NK-92 (cell line): ENCODE measurements around the gene CBLN1.

Experiments used
- DNase-seq: peaks from one replicate; lab custom pipeline; 2025; ENCODE audit not compliant: unreplicated experiment; lab: John Stamatoyannopoulos, UW

CBLN1 gene

DNA sequence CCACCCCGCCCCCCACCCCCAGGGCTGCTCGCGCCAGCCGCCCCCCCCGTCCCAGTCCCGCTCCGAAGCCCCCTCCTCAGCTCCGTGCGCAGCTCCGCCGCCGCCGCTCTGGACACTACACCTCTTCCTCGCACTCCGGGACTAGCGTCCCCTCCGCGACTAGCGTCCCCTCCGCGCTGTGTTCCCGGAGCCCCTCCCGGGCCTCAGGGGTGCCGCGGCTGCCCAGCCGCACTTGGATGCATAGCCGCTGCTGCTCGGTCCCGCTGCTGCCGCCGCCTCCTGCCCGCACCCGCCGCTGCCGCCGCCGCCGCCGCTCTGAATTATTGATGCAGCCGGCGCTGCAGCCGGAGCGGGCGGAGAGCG is at the start of gene CBLN1:
CBLN1 (minus strand) TSS at position 359 of the 363 bp plus-strand sequence. CDS start 373 bp downstream, outside the sequence.
- no peak for DNase-seq

DNA sequence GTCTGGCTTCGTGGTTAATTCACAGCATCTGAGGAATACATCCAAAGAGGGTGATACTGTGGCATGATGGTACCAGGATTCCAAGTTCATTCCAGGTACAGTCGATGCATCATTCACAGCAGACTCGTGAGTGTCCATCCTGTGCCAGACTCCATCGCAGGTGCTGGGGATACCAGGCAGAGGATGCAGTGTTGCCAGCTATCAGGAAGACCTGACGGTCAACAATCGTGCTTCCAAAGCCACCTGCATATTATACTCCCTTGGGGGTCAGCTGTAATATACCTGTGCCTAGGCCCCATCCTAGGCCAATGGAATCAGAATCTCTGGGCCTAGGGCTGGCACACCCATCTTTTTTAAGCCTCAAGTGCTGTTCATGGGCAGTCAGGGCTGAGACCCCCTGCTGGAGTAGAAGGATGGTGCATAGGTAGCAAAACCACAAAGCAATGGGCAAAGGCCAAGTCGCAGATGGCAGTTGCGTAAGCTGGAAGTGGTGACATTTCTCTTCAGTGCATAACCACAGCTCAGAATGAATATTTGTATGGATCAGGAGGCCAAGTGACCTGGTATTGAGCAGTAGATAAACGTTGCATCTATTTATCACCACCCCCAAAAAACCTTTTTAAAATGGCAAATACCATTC is 49.0 kb upstream of the CBLN1 start:
- no peak for DNase-seq

DNA sequence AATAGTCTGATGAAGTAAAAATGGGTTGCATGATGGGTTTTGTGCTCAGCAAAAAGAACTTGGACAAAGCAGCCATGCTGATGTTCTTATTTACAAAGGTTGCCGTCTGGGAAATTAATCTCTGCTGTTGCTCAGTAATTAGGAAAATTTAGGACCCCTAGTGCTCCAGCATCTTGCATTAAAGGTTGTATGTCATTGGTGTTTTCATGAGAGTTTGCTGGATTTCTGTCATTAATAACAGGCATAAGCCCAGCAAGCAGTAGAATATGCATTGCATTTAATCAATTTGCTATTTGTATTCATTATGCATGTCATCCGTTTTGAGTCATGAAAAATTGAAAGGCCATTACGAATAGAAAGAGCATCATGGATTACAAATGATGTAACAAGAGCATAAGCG is 46.7 kb upstream of the CBLN1 start:
- DNase-seq, result no peak

DNA sequence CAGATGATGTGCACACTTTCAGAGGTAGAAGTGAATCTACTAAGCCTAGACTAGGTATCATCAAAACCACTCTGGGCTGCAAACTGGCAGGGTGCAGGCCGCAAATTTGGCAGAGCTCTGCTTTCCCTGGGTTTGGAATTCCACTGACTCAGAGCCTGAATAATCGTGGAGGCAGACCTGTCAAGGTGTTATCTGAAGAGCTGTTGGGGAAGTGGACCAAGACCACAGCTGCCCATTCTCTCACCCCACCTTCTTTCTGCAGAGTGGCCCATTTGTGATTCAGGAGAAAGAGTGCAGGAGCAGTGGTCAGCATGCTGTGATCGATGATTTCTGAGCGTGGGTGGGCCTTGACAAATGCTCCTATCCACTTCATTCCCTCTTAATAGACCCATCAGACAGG is 45.8 kb upstream of the CBLN1 start:
- no peak for DNase-seq

DNA sequence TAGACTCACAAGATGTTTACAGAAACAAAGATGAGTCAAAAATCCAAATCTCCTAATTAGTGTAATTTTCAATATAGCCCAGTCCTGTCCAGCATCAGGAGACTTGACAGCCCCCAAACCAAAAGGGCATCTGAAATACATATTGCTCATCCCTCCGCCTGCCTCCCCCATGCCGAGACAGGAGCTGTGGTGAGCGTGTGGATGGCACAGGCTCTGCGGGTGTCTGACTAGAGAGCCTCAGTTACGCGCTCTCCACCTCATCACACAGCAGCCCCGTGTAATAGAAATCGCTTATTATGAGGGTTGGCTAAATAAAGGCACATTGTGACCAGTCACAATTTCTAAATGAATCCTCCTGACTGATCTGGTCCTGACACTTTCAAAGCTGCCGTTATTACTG is 43.1 kb upstream of the CBLN1 start:
- no peak for DNase-seq

DNA sequence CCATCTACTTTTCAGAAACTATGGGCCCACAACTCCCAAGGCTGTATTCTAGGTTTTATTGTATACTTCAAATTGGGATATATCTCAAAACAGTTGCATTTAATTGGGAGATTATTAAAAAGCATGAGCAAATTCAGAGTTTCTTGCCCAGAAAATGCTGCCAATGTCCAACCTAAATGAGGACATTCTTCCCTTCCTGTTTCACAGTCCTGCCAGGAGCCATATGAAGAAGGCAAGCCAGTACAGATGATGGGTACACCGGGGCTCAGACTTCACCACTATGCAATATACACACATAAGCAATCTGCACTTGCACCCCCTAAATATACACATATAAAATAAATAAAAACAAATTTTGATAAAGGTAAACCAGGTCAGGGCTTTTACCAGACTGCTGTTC is 34.0 kb upstream of the CBLN1 start:
- DNase-seq, result no peak

DNA sequence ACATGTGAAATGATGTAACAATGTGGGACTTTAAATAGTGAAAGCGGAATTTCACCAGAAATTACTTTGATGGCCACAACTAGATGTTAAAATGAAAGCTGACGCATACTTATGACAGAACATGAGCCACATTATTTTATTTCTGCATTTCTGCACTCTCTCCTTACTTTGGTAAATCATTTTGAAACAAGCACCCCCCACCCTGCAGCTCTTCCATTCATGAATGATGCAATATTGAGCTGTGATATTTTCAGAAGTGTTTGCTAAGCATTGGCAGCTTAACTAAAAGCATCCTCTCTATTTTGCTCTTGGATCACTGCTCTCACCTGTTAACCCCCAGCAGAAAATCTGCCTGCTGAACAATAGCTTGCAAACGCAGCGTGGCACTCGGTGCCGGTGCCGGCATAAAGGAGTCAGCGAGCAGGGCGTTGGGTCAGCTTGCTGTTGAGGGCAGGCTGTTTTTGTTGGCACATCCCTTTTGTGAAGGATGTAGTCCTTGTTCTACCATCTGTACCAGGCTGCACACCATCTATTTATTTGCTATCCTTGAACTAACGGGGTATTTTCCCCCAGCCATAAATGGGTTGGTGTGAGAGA is 30.8 kb upstream of the CBLN1 start:
- DNase-seq, result no peak

DNA sequence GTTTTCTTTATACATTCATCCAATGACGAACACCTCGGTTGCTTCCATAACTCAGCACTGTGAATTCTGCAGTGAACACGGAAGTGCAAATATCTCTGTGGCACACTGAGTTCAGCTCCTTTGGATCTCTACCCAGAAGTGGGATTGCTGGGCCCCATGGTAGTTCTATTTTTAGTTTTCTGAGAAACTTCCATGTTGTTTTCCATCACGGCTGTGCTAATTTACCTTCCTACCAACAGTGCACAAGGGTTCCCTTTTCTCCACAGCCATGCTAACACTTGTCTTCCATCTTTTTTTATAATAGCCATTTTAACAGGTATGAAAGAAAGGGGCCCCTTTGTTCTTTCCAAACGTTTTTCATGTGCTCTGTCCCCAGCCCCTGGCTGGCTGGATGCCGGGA is 30.2 kb upstream of the CBLN1 start:
- DNase-seq, result no peak

DNA sequence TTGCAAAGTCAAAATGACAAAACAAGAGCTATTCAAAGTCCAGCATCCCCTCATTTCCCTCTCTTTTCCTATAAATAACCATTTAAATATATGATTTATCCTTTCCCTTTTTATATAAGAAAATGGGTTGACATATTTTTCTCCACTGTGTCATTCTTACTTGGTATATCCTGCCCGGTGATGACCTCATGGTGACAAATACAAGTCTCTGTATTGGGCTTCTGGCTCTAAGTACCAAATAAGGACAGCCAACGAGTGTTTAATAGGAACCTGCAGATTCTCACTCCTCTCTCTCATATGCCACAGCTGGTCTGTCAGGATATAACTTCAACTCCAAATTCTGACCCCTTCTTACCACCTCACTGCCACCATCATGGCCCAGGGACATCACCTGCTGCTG is 25.5 kb upstream of the CBLN1 start:
- no peak for DNase-seq

DNA sequence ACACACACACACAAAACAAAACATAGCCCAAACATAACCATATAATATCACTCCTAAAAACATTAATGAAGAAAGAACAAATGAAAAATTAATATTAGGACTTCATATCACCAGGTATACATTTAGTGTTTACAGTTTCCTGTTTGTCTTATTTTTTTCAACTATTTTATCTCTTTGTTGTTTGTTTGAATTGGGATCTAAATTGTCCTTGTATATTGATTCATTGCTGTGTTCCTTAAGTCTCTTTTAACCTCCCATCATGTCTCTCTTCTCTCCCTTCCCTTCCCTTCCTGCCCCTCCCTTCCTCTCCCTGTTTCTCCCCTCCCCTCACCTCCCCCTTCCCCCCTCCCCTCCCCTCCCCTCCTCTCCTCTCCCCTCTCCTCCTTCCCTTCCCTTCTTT is 23.8 kb upstream of the CBLN1 start:
- no peak for DNase-seq

DNA sequence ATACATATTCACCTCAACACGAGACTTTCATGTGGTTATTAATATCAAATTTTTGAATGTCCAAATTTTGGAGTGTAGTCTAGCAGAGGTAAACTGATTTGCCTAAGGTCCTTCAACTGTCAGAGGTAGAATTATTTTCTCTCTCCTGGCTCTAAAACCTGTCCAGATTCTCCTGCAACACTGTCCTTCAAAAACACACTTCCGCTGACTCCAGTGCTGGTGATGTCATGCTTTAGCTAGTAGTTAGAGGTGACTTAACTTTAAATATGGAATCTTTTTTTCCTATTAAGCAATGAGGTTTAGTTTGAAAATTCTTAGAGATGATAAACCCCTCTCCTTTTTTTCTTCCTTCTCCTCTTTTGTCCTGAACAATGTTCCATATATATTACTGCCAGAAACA is 10.8 kb upstream of the CBLN1 start:
- DNase-seq, result no peak

DNA sequence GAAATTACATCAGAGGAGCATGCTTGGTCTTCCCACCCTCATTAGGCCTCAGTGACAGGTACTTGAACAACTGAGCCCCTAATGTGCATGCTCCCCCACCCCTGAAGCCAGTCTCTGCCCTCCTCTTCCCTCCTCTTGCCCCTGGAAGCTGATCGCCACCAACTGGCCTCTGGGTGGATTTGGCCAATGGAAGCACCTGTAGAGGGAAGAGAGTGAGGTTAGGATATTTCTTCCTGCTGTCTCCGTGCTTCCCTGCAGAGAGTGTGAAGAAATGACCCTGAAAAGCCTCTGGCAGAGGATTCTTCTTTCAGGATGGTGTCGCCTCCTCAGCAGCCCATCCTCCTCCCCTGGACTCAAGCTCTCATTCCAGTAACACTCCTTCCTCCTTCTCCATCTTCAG is 5.9 kb upstream of the CBLN1 start:
- no peak for DNase-seq

DNA sequence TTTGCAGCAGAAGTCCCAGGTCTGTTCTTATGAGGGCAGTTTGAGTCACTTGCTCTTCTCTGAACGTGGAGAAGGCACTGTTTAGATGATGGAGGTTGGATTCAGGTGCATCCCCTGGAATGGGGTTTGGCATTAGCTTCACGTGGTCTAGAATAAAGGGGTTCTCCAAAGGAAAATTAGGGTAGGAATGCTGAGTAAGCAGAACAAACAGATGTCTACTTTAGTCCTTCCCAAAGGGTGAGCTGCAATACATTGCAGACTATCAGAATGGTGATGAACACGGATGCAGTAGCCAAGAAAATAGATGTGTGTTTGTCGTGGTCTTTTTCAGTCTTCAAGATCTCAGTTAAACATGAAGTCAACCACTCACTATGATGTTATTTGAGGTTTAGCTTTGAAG is 3.3 kb upstream of the CBLN1 start:
- DNase-seq, result no peak

DNA sequence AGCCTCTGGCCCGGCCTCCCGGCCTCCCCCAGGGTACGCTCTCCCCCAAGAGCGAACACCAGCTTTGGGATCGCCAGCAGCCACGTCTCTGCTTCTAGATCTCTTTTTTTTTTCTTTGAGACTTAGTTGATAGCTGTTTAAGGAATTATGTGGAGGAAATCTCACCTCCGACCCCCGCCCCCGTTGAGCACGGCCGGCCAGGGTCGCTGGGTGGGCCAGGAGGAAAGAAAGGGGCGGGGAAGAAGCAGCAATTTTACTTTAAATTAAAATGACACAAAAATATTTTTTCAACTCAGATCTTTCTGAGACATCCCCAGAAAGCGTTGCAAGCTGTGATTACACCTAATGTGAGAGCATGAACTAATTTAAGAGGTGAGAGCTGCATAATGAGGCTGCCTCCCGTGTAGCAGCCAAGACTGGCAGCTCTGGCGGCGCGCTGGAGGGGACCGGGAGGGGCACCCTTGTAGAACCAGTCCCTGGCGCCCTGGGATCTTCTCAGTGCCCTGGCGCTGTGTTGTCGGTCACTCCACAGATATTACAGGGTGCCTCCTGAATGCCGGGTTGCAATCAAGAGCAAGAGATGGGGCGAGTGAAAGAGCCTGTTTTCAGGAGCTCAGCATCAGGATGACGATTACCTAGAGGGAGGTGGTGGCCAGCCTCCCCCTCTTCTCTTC is 1.9 kb upstream of the CBLN1 start:
- no peak for DNase-seq

DNA sequence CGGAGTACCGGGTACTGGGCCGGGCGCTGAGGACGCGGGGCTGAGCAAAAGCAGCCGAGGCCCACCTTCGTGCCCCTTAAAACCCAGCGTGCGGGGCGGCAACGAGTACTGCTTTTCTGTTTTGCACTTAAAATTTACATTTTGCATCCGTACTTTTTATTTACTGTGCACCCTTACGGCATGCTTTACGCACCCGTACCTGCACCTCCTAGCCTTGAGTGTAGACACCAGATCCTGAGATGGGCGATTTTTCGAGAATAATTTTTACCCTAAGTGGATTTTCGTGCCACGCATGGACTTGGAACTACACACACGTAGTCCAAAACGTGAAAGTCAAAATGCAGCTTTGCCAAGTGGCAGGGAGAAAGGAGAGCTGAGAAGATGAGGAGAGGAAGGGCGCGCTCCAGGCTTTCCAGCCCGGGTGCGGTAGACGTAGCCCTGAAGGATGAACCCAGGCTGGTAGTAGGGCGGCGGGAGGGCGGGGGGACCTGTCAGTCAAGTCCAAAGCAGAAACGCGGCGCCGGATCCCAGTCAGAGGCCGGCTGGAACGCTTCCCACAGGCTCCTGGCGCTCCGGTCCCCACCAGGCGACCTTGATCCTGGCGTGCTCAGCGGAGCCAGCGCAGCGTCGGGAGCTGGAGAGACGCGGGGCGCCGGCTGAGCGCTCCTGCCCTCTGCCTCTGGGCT is 1.2 kb upstream of the CBLN1 start:
- no peak for DNase-seq

DNA sequence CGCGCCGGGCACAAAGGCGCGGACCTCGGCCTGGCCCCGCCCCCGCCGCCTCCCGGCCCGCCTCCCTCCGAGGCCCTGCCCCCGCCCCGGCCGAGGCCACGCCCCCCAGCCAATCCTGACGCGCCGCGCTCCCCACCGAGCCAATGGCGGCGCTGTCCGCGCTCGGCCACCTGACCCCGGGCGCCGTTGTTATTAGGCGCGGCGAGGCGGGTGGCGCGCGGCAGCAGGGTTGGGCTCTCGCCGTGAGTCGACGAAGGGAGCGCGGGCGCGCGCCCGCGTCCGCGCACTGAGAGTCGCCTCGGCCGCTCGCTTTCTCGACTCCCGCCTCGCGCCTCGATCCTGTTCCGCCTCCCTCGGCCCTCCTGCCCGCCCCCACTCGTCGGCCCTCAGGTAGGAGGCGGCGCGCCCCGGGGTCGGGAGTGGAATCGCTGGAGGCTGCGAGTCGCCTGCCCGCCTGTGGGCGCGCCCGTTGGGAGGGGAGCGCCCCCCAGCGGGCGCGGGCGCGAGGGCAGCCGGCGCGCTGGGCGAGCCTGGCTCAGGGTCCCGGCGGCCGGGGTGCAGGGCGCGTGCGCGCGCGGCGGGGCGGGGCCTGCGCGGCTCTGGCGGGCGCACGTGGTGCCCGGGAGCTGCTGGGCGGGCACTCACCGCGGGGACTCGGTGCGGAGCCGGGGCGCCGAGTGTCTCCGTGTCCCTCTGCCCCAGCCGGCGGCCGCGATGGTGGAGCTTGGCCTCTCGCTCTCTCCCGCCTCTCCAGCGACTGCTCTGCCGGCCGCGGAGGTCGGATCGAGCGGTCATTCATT is 405 bp upstream of the CBLN1 start:
- no peak for DNase-seq

DNA sequence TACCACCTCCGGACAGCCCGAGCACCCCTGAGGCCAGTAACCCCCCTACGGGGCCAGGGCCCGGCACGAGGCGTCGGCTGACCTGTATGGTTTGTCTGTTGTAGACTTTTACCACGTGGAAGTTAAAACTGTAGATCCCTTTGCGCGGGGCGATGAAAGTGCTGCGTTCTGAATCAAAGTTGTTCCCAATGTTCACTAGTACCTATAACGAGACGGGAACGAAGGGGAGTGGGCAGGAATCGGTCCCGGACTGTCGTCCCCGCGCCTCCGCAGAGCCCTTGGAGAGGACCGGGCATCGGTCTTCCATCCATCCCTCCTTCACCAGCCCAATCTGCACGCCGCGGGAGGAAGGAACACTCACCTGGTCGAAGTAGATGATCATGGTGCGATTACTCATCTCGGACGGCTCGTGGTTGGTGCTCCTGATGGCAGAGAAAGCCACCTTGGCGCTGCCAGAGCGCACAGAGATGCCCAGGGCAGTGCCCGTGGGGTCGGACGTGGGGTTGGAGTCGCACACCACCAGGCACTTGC is 732 bp downstream of the CBLN1 start:
- DNase-seq, result no peak

DNA sequence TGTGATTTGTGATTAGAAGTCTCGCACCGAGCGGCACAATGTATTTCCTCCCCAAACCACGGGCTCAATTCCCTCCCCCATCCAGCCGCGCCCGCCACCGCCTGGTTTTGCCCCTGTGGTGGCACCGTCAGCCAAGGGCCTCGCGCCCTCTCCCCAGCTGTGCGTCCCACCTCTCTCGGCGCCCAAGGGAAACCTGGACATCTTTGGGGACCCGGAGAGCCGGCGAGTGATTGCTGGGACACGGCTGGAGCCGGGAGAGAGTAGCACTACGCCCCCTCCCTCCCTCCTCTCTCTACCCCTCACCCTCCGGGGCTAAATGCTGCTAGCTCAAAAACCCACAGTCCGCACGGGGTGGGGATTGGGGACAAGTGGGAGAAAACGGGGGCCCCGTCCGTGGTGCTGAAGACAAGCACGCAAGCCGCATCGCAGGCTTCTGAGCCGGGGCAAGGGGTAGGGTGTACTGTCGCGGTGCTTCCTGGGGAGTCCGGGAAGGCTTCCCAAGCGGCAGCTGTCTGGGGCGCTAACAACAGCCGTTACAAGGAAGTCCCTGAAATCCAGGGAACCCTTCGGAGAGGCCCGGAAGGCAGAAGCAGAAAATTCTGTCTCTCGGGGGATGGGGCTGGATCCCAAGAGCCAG is 1.4 kb downstream of the CBLN1 start:
- DNase-seq, result no peak

DNA sequence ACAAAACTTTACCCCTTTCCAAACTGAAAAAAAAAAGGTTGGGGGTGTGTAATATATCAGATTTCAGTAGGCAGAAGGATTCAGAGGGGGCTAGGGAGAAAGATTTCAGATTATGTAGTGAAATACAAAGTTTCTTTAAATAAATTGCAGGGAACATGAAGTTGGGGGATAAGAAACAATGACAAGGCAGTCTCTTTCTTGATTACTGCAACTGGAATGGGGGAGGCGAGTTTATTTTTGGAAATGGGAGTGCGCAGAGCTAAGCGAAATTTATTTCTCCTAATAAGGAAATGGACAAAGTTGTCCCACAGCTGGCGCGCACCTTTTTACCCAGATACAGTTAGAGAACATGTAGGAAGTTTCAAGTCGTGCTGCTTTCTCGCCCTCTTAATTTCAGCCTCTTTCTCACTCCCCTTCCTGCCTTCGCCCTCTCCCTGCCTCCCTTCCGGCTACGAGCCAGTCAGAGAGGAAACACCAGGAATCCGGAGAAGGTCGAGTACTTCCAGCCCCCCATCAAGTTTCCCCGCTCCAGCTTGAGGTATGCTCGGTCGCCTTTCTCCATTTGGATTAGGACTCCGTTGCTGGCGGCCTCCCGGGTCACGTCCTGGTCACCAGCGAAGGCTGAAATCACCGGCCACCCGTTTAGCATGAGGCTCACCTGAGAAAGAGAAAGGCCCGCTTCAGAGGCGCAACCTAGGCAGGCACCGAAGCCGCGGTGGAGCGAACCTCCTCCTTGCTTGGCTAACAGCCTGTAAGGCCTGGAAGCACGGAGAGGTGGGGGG is 2.5 kb downstream of the CBLN1 start:
- no peak for DNase-seq

DNA sequence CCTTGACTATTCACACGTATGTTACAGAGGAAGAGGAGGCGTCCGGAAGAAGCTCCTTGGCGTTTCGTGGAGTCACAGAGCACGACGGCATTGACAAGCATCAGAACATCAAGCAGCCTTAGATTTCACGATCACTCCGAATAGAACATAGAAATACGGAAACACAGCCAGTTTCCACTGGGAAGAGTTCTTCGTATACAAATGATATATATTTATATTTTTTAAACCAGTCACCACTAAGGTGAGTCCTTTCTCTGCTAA is 3.1 kb downstream of the CBLN1 start:
- no peak for DNase-seq
